PC-9 (cell line): ENCODE results near the gene NPTXR. TPM values are rescaled to one million over a fixed set of nuclear protein-coding genes. Genes with fewer than 3 reads are reported as not detected.

ENCODE experiments used
- BruUV-seq: library from RNA; stranded (reverse); fragments of 400-500 nt; replicated peaks from 2 replicates; lab custom pipeline; 2021; lab: Mats Ljungman, UMichigan
- CTCF ChIA-PET: fragments of 300-600 bp; sonication (Branson Sonifier 250); formaldehyde crosslinking; loops from one replicate; lab custom pipeline; 2022; ENCODE audit warnings: antibody characterized with exemption; lab: Charles Lee
- POLR2A ChIA-PET: fragments of 300-600 bp; sonication (Branson Sonifier 250); formaldehyde crosslinking; loops from one replicate; lab custom pipeline; 2022; ENCODE audit warnings: antibody characterized with exemption; ENCODE audit not compliant: unreplicated experiment; lab: Charles Lee
- DNase-seq, 2 experiments: peaks; one replicate each; pipeline versions ENCODE4 v3.0.0 to v3.0.0-alpha.2; 2015 to 2022; ENCODE audit warnings: mixed read lengths in 1 of 2
- H2AFZ ChIP-seq: fragments of 200-600 bp; sonication (generic); 2 replicates; pipeline ENCODE4 v1.8.1; 2017; ENCODE audit warnings: antibody characterized with exemption
- H3F3A ChIP-seq: fragments of 200-600 bp; sonication (generic); 2 replicates; pipeline ENCODE4 v1.8.1; 2017; ENCODE audit warnings: antibody characterized with exemption, mild to moderate bottlenecking, low read depth; ENCODE audit not compliant: insufficient read depth
- H3K27ac ChIP-seq: fragments of 200-600 bp; sonication (generic); 2 replicates; pipeline ENCODE4 v1.6.1; 2016; ENCODE audit warnings: mixed run types
- H3K27me3 ChIP-seq: fragments of 200-600 bp; sonication (generic); 2 replicates; pipeline ENCODE4 v1.6.1; 2016; ENCODE audit warnings: low read depth, mixed run types; ENCODE audit not compliant: insufficient read depth
- H3K36me3 ChIP-seq: fragments of 200-600 bp; sonication (generic); 2 replicates; pipeline ENCODE4 v1.6.1; 2016; ENCODE audit warnings: low read depth, mixed run types
- H3K4me1 ChIP-seq: fragments of 200-600 bp; sonication (generic); replicated peaks from 2 replicates; pipeline ENCODE4 v1.6.1; 2016; ENCODE audit warnings: mixed run types; ENCODE audit not compliant: insufficient read depth
- H3K4me2 ChIP-seq: fragments of 200-600 bp; sonication (generic); 2 replicates; pipeline ENCODE4 v1.6.1; 2017; ENCODE audit warnings: mixed run types
- H3K4me3 ChIP-seq: fragments of 200-600 bp; sonication (generic); 2 replicates; pipeline ENCODE4 v1.6.1; 2016; ENCODE audit warnings: mixed run types
- H3K79me2 ChIP-seq: fragments of 200-600 bp; sonication (generic); 2 replicates; pipeline ENCODE4 v1.6.1; 2017; ENCODE audit warnings: low read depth, mixed run types
- H3K9me2 ChIP-seq: fragments of 200-600 bp; sonication (generic); 2 replicates; pipeline ENCODE4 v1.8.1; 2017; ENCODE audit warnings: mild to moderate bottlenecking; ENCODE audit not compliant: insufficient read depth
- H3K9me3 ChIP-seq: fragments of 200-600 bp; sonication (generic); 2 replicates; pipeline ENCODE4 v1.8.1; 2016; ENCODE audit warnings: low read depth; ENCODE audit not compliant: insufficient read depth
- H4K20me1 ChIP-seq: fragments of 200-600 bp; sonication (generic); 2 replicates; pipeline ENCODE4 v1.8.1; 2017; ENCODE audit not compliant: insufficient read depth
- CTCF ChIP-seq: fragments of 200-600 bp; sonication (generic); conservative IDR thresholded peaks from 2 replicates; pipeline ENCODE4 v1.6.1; 2017; ENCODE audit warnings: mixed run types, antibody characterized with exemption, mild to moderate bottlenecking, moderate library complexity
- EZH2 ChIP-seq: fragments of 200-600 bp; sonication (generic); IDR thresholded peaks from 2 replicates; pipeline ENCODE4 v1.8.0; 2017; ENCODE audit warnings: antibody characterized with exemption, low read depth
- intact Hi-C: fragments of 100-400 bp; cut with micrococcal nuclease; formaldehyde crosslinking; loops from one replicate; pipeline ENCODE4 v1.10.0; 2022; ENCODE audit not compliant: unreplicated experiment
- total RNA-seq: library from RNA; stranded (reverse); gene quantifications from 2 replicates; pipeline ENCODE4 v1.2.3, GENCODE V29; 2021

The NPTXR gene
- total RNA-seq, 1 experiment from 2014 or later: 14.7 TPM

GRCh38 chr22:38881464-38881871 lies 37.6 kb upstream of the NPTXR start:
- DNase-seq: no peak
- H3K27me3 ChIP-seq: no peaks in the 10 kb centered on the region
- no peak overlapping the region for H2AFZ ChIP-seq
- H3K4me1 ChIP-seq: peaks cover 26% of the 10 kb centered on the region
- no peak overlapping the region for H3K4me2 ChIP-seq
- no peaks in the 10 kb centered on the region for H3K36me3 ChIP-seq
- ChIA-PET POLR2A (no interaction called here), CTCF (no interaction called here)
- no peak overlapping the region for H3K27ac ChIP-seq
- no peaks in the 10 kb centered on the region for H3K79me2 ChIP-seq
- intact Hi-C loops: no loop called here
- no peaks in the 10 kb centered on the region for H4K20me1 ChIP-seq
- peaks cover 15% of the 10 kb centered on the region; the same call in 1 of the 2 replicates for H3F3A ChIP-seq
- TF ChIP-seq EZH2 (no peak), CTCF (no peak)
- no peak overlapping the region for H3K4me3 ChIP-seq
- no peaks in the 10 kb centered on the region for H3K9me2 ChIP-seq
- no peaks in the 10 kb centered on the region for H3K9me3 ChIP-seq
- no TSS peak for BruUV-seq

DNA sequence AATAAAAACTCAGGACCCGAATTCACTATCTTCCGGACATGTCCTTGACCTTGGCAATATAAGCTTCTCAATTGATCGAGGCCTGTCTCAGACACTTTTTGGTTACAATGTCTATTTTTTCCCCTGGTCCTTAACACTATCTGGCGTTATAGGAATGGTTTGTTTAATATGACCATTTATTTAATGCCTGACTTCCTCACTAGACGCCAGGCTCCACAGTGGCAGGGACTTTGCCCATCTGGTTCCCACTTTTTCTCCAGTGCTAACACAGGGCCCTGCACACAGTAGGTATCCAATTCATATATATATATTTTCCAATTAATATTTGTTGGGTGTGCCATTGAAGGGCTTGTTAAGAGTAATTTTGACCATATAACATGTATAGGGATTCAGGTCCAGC lies 36.1 kb upstream of the NPTXR start:
- peaks cover 15% of the 10 kb centered on the region; the same call in 1 of the 2 replicates for H3F3A ChIP-seq
- intact Hi-C loops: no loop called here
- no peak overlapping the region for H2AFZ ChIP-seq
- CTCF ChIA-PET: no interaction called here
- no TSS peak for BruUV-seq
- H3K9me2 ChIP-seq: no peaks in the 10 kb centered on the region
- no peaks in the 10 kb centered on the region for H3K9me3 ChIP-seq
- DNase-seq: no peak
- H3K79me2 ChIP-seq: no peaks in the 10 kb centered on the region
- no peak overlapping the region for H3K4me2 ChIP-seq
- peaks cover 26% of the 10 kb centered on the region for H3K4me1 ChIP-seq
- H3K36me3 ChIP-seq: no peaks in the 10 kb centered on the region
- H3K27ac ChIP-seq: no peak overlapping the region
- POLR2A ChIA-PET: no interaction called here
- no peak overlapping the region for H3K4me3 ChIP-seq
- no peak for TF ChIP-seq EZH2
- TF ChIP-seq CTCF: no peak
- H3K27me3 ChIP-seq: no peaks in the 10 kb centered on the region
- no peaks in the 10 kb centered on the region for H4K20me1 ChIP-seq

- ChIA-PET CTCF (interaction anchor here (0.6 kb wide), 1 partner anchor 132 kb away, joined by 4 read pairs; no protein-coding TSS in a partner anchor), POLR2A (no interaction called here)
- no peak for TF ChIP-seq CTCF
- no peak for TF ChIP-seq EZH2
- no peaks in the 10 kb centered on the region for H4K20me1 ChIP-seq
- intact Hi-C loops: no loop called here
- peaks cover 21% of the 10 kb centered on the region for H3F3A ChIP-seq
- H3K36me3 ChIP-seq: no peaks in the 10 kb centered on the region
- peaks cover 28% of the 10 kb centered on the region for H3K4me1 ChIP-seq
- H3K27ac ChIP-seq: no peak overlapping the region
- no peaks in the 10 kb centered on the region for H3K27me3 ChIP-seq
- no peak overlapping the region for H2AFZ ChIP-seq
- no peak overlapping the region for H3K4me3 ChIP-seq
- BruUV-seq: no TSS peak
- no peak overlapping the region for H3K4me2 ChIP-seq
- no peaks in the 10 kb centered on the region for H3K79me2 ChIP-seq
- H3K9me3 ChIP-seq: no peaks in the 10 kb centered on the region
- H3K9me2 ChIP-seq: no peaks in the 10 kb centered on the region
- DNase-seq: no peak
Measured at GRCh38 chr22:38879108-38879729, 35.4 kb upstream of the NPTXR start.
